ENCODE results near the gene LRRC51. TPM values are rescaled to one million over a fixed set of nuclear protein-coding genes. Genes with fewer than 3 reads are reported as not detected.
A peak's percentile ranks its signal among the peaks of the same experiment; 100 is the strongest.

LRRC51 gene
- total and polyA plus RNA-seq, 2 donors (not counting 3 experiments of a cell fraction or from before 2014, with no cell fraction given), result 3.5 to 6.1 TPM

- H3K79me2 ChIP-seq (ENCODE audit: control insufficient read depth, insufficient read depth, low read length), result peaks cover 30% of the 10 kb centered on the region
- no peaks in the 10 kb centered on the region for H4K20me1 ChIP-seq (replicated peaks; ENCODE audit: control insufficient read depth, extremely low read depth, insufficient read depth, low read length)
- no peak overlapping the region for H3K4me2 ChIP-seq (ENCODE audit: insufficient read depth, low read length)
- H3K9me3 ChIP-seq (replicated peaks; ENCODE audit: control insufficient read depth, insufficient read depth, low read length), result no peaks in the 10 kb centered on the region
- ChIA-PET POLR2A (no interaction called here), CTCF (interaction anchor here (0.6 to 2.4 kb wide), 8 partner anchors 9 to 154 kb away, joined by 3 to 29 read pairs (median 4); no protein-coding TSS in a partner anchor)
- no TSS peak for BruUV-seq (replicated peaks)
- H3K4me3 ChIP-seq (replicated peaks in 1 of 3; ENCODE audit: insufficient read depth in 1 of 3, low read depth in 1 of 3, low read length in 3 of 3), result no peak overlapping the region
- H3K9me1 ChIP-seq (replicated peaks; ENCODE audit: control insufficient read depth, extremely low read depth, insufficient read depth, low read length), result no peaks in the 10 kb centered on the region
- H2AFZ ChIP-seq (ENCODE audit: low read depth, low read length), result no peak overlapping the region
- TF ChIP-seq FOS (IDR thresholded peaks at IDR 0.05; ENCODE audit: borderline replicate concordance, insufficient read depth, low read length), result no peak
- no peak for TF ChIP-seq CTCF (IDR thresholded peaks at IDR 0.05; ENCODE audit: extremely low read depth in 1 of 2, insufficient read depth in 1 of 2, low read depth in 1 of 2, low read length in 2 of 2)
- TF ChIP-seq MAX (IDR thresholded peaks at IDR 0.05; ENCODE audit: insufficient read depth, insufficient read length), result no peak
- TF ChIP-seq MYC (IDR thresholded peaks at IDR 0.05; ENCODE audit: low read depth, low read length), result no peak
- no peak for TF ChIP-seq POLR2A (IDR thresholded peaks at IDR 0.05; ENCODE audit: low read depth, low read length)
- no peak for TF ChIP-seq EZH2 (IDR thresholded peaks at IDR 0.05; ENCODE audit: borderline replicate concordance, low read depth, low read length, severe bottlenecking)
- TF ChIP-seq POLR2AphosphoS5 (IDR thresholded peaks at IDR 0.05; ENCODE audit: insufficient read depth, low read depth, low read length), result no peak
- no peak for TF ChIP-seq GATA2 (IDR thresholded peaks at IDR 0.05; ENCODE audit: insufficient read depth, insufficient read length, low read depth, low read length)
- TF ChIP-seq JUN (IDR thresholded peaks at IDR 0.05; ENCODE audit: borderline replicate concordance, insufficient read depth, insufficient read length, low read depth), result no peak
- peaks cover 28% of the 10 kb centered on the region for H3K4me1 ChIP-seq (ENCODE audit: control insufficient read depth, extremely low read depth, insufficient read depth, low read length)
- dilution Hi-C loops (cut with MboI; ENCODE audit: extremely low pct_ligation_motif_present, low sequenced_read_pairs) (loop anchor here (10.0 kb wide), 1 partner anchor 57 kb away; no protein-coding TSS in a partner anchor), intact Hi-C loops (cut with micrococcal nuclease) (loop anchor here (2.0 kb wide), 1 partner anchor 63 kb away; no protein-coding TSS in a partner anchor)
- H3K27me3 ChIP-seq (ENCODE audit: control insufficient read depth in 2 of 2, insufficient read depth in 2 of 2, low read length in 2 of 2), result no peaks in the 10 kb centered on the region
- no peak overlapping the region for H3K9ac ChIP-seq (replicated peaks; ENCODE audit: extremely low read depth, insufficient read depth, low read length)
- DNase-seq (ENCODE audit: low read depth, low spot score), result no peak
- H3K27ac ChIP-seq (ENCODE audit: insufficient read depth, low read depth, low read length), result peak overlapping the region; percentile 94
- H3K36me3 ChIP-seq (ENCODE audit: control insufficient read depth in 2 of 2, extremely low read depth in 1 of 2, insufficient read depth in 2 of 2, low read length in 2 of 2), result no peaks in the 10 kb centered on the region
- no peak for FAIRE-seq
Measured at GRCh38 chr11:72081821-72082453, 1.3 kb downstream of the LRRC51 start.

All from endothelial cell of umbilical vein (primary cell).